ENCODE results near the gene CEBPA. TPM values are rescaled to one million over a fixed set of nuclear protein-coding genes. Genes with fewer than 3 reads are reported as not detected.

Gene CEBPA
- total RNA-seq, 2 experiments from 2014 or later, result 2.1 to 2.5 TPM

DNA sequence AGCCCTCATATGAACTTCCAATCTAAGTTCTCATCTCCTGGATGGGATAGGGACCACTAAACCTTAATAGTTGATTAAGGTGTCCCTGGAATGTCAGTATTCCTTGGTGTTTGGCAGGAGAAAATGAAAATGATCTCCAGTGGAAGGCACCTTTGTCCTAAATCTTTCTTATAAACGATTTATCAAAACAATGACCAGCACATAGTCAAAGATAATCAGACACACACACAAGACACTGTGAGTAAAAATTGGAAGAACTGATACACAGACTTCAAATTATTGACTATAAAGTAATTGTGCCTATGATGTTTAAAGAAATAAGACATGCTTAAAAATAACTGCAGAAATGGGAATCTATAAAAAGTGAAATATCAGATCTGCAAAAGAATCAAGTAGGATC is 13.7 kb downstream of the CEBPA start:
- no peak for DNase-seq (ENCODE audit: low spot score)
- H2AFZ ChIP-seq (ENCODE audit: low read length), result no peak overlapping the region
- H3K4me2 ChIP-seq (ENCODE audit: low read length), result no peak overlapping the region
- H3K4me3 ChIP-seq (ENCODE audit: low read depth, low read length, poor library complexity, severe bottlenecking), result no peak overlapping the region
- intact Hi-C loops (cut with micrococcal nuclease; ENCODE audit: unreplicated experiment), result no loop called here
- ChIA-PET POLR2A (no interaction called here), CTCF (ENCODE audit: unreplicated experiment) (no interaction called here)
- TF ChIP-seq CTCF (conservative IDR thresholded peaks at IDR 0.05; ENCODE audit: low read length) (no peak), EZH2phosphoT487 (IDR thresholded peaks at IDR 0.05; ENCODE audit: borderline replicate concordance, low read depth, low read length) (no peak)
- H3K9me3 ChIP-seq (ENCODE audit: low read length), result peaks cover 10% of the 10 kb centered on the region; the same call in 1 of the 2 replicates
- H4K20me1 ChIP-seq (ENCODE audit: insufficient read depth, low read length), result no peaks in the 10 kb centered on the region
- no TSS peak for BruUV-seq (replicated peaks)
- no peaks in the 10 kb centered on the region for H3K9me2 ChIP-seq (ENCODE audit: insufficient read depth, low read length)
- H3K79me2 ChIP-seq (ENCODE audit: insufficient read depth, low read depth, low read length), result no peaks in the 10 kb centered on the region
- H3K36me3 ChIP-seq (ENCODE audit: insufficient read depth, low read length), result no peaks in the 10 kb centered on the region
- H3K4me1 ChIP-seq (ENCODE audit: insufficient read depth, low read length, poor library complexity, severe bottlenecking), result no peaks in the 10 kb centered on the region
- H3K27ac ChIP-seq (ENCODE audit: low read depth, low read length, poor library complexity, severe bottlenecking), result no peak overlapping the region

- Histone ChIP-seq H3K9me3 (ENCODE audit: low read length) (peaks cover 10% of the 10 kb centered on the region; the same call in 1 of the 2 replicates), H2AFZ (ENCODE audit: low read length) (no peak overlapping the region), H3K36me3 (ENCODE audit: insufficient read depth, low read length) (no peaks in the 10 kb centered on the region), H3K4me1 (ENCODE audit: insufficient read depth, low read length, poor library complexity, severe bottlenecking) (no peaks in the 10 kb centered on the region), H3K4me2 (ENCODE audit: low read length) (no peak overlapping the region), H4K20me1 (ENCODE audit: insufficient read depth, low read length) (no peaks in the 10 kb centered on the region), H3K9me2 (ENCODE audit: insufficient read depth, low read length) (no peaks in the 10 kb centered on the region), H3K79me2 (ENCODE audit: insufficient read depth, low read depth, low read length) (no peaks in the 10 kb centered on the region), H3K4me3 (ENCODE audit: low read depth, low read length, poor library complexity, severe bottlenecking) (no peak overlapping the region), H3K27ac (ENCODE audit: low read depth, low read length, poor library complexity, severe bottlenecking) (no peak overlapping the region)
- intact Hi-C loops (cut with micrococcal nuclease; ENCODE audit: unreplicated experiment), result no loop called here
- CTCF ChIA-PET (ENCODE audit: unreplicated experiment), result no interaction called here
- no TSS peak for BruUV-seq (replicated peaks)
- no peak for DNase-seq (ENCODE audit: low spot score)
- TF ChIP-seq EZH2phosphoT487 (IDR thresholded peaks at IDR 0.05; ENCODE audit: borderline replicate concordance, low read depth, low read length), result no peak
- TF ChIP-seq CTCF (conservative IDR thresholded peaks at IDR 0.05; ENCODE audit: low read length), result no peak
- POLR2A ChIA-PET, result no interaction called here
Observed at GRCh38 chr19:33287927-33288326, 14.4 kb downstream of the CEBPA start.

- H3K27ac ChIP-seq (ENCODE audit: low read depth, low read length, poor library complexity, severe bottlenecking), result no peak overlapping the region
- H3K4me3 ChIP-seq (ENCODE audit: low read depth, low read length, poor library complexity, severe bottlenecking), result no peak overlapping the region
- H4K20me1 ChIP-seq (ENCODE audit: insufficient read depth, low read length), result no peaks in the 10 kb centered on the region
- no peak overlapping the region for H2AFZ ChIP-seq (ENCODE audit: low read length)
- POLR2A ChIA-PET, result no interaction called here
- CTCF ChIA-PET (ENCODE audit: unreplicated experiment), result no interaction called here
- intact Hi-C loops (cut with micrococcal nuclease; ENCODE audit: unreplicated experiment), result no loop called here
- H3K79me2 ChIP-seq (ENCODE audit: insufficient read depth, low read depth, low read length), result no peaks in the 10 kb centered on the region
- H3K4me2 ChIP-seq (ENCODE audit: low read length), result no peak overlapping the region
- no peak for DNase-seq (ENCODE audit: low spot score)
- no peaks in the 10 kb centered on the region for H3K4me1 ChIP-seq (ENCODE audit: insufficient read depth, low read length, poor library complexity, severe bottlenecking)
- no TSS peak for BruUV-seq (replicated peaks)
- peaks cover 10% of the 10 kb centered on the region; the same call in 1 of the 2 replicates for H3K9me3 ChIP-seq (ENCODE audit: low read length)
- no peaks in the 10 kb centered on the region for H3K36me3 ChIP-seq (ENCODE audit: insufficient read depth, low read length)
- TF ChIP-seq EZH2phosphoT487 (IDR thresholded peaks at IDR 0.05; ENCODE audit: borderline replicate concordance, low read depth, low read length), result no peak
- no peaks in the 10 kb centered on the region for H3K9me2 ChIP-seq (ENCODE audit: insufficient read depth, low read length)
Observed at GRCh38 chr19:33287438-33287837, 14.9 kb downstream of the CEBPA start.

All from OCI-LY7 (cell line).